Mesendoderm (in vitro differentiated cells): ENCODE data around the gene CREG2.

Source experiments
- DNase-seq: peaks from one replicate; pipeline ENCODE4 v3.0.0; 2013
- H2AK5ac ChIP-seq: 2 replicates; pipeline ENCODE4 v1.6.1; 2013; ENCODE audit warnings: low read length, inconsistent platforms
- H2BK120ac ChIP-seq: 2 replicates; pipeline ENCODE4 v1.6.1; 2013; ENCODE audit warnings: low read depth, mild to moderate bottlenecking, low read length, moderate library complexity, mixed read lengths
- H2BK15ac ChIP-seq: replicated peaks from 2 replicates; pipeline ENCODE4 v1.6.1; 2013; ENCODE audit warnings: low read depth, mild to moderate bottlenecking, moderate library complexity
- H2BK5ac ChIP-seq: 2 replicates; pipeline ENCODE4 v1.6.1; 2013; ENCODE audit warnings: low read length, inconsistent platforms
- H3K18ac ChIP-seq: 2 replicates; pipeline ENCODE4 v1.6.1; 2013; ENCODE audit warnings: mild to moderate bottlenecking, low read length, mixed read lengths
- H3K23ac ChIP-seq: one replicate; pipeline ENCODE4 v1.6.1; 2013; ENCODE audit warnings: low read length
- H3K27ac ChIP-seq: 2 replicates; pipeline ENCODE4 v1.5.1; 2013; ENCODE audit warnings: low read depth, mild to moderate bottlenecking, inconsistent platforms, low read length, moderate library complexity
- H3K27me3 ChIP-seq: 2 replicates; pipeline ENCODE4 v1.6.1; 2013; ENCODE audit warnings: low read length, control low read depth, mild to moderate bottlenecking, inconsistent platforms; ENCODE audit not compliant: insufficient read depth, poor library complexity
- H3K36me3 ChIP-seq: 2 replicates; pipeline ENCODE4 v1.6.1; 2013; ENCODE audit warnings: low read length, inconsistent platforms; ENCODE audit not compliant: control insufficient read depth, insufficient read depth
- H3K4ac ChIP-seq: one replicate; pipeline ENCODE4 v1.6.1; 2013; ENCODE audit warnings: low read depth, mild to moderate bottlenecking, low read length, moderate library complexity
- H3K4me1 ChIP-seq: 2 replicates; pipeline ENCODE4 v1.6.1; 2013; ENCODE audit warnings: low read depth, low read length, inconsistent platforms; ENCODE audit not compliant: control insufficient read depth
- H3K4me2 ChIP-seq: 2 replicates; pipeline ENCODE4 v1.6.1; 2013; ENCODE audit warnings: low read length
- H3K4me3 ChIP-seq: 2 replicates; pipeline ENCODE4 v1.5.1; 2013; ENCODE audit warnings: mild to moderate bottlenecking, low read length
- H3K56ac ChIP-seq: one replicate; pipeline ENCODE4 v1.6.1; 2013; ENCODE audit warnings: low read length
- H3K79me1 ChIP-seq: 2 replicates; pipeline ENCODE4 v1.6.1; 2013; ENCODE audit warnings: low read length, inconsistent platforms
- H3K79me2 ChIP-seq: 2 replicates; pipeline ENCODE4 v1.6.1; 2013; ENCODE audit warnings: mild to moderate bottlenecking, low read length; ENCODE audit not compliant: control insufficient read depth, insufficient read depth
- H3K9ac ChIP-seq: 2 replicates; pipeline ENCODE4 v1.6.1; 2013; ENCODE audit warnings: low read length, inconsistent platforms
- H4K5ac ChIP-seq: one replicate; pipeline ENCODE4 v1.6.1; 2013; ENCODE audit warnings: low read length
- H4K8ac ChIP-seq: one replicate; pipeline ENCODE4 v1.6.1; 2013; ENCODE audit warnings: low read depth, mild to moderate bottlenecking, control low read depth, low read length, moderate library complexity
- WGBS: extraction: QIAGEN DNeasy Blood & Tissue Kit; methylation state at CpG from one replicate; pipeline ENCODE4 v1.1.7; 2013; ENCODE audit warnings: low lambda C conversion rate, missing lambda C conversion rate; ENCODE audit not compliant: insufficient coverage; ENCODE audit errors: extremely low coverage; 5-methylcytosine and 5-hydroxymethylcytosine counted together

The CREG2 gene

GRCh38 chr2:101420623-101421022 is 33.3 kb upstream of the CREG2 start:
- H3K27me3 ChIP-seq: no peaks in the 10 kb centered on the region
- H3K4me1 ChIP-seq: no peaks in the 10 kb centered on the region
- H3K4ac ChIP-seq: no peak overlapping the region
- H3K79me1 ChIP-seq: no peaks in the 10 kb centered on the region
- H2BK5ac ChIP-seq: no peak overlapping the region
- no CpG with 5 or more reads among the region's 4 CpGs for WGBS
- no peak overlapping the region for H2AK5ac ChIP-seq
- no peaks in the 10 kb centered on the region for H3K79me2 ChIP-seq
- no peak overlapping the region for H3K4me2 ChIP-seq
- no peak overlapping the region for H3K18ac ChIP-seq
- H4K5ac ChIP-seq: no peak overlapping the region
- no peak overlapping the region for H4K8ac ChIP-seq
- H3K56ac ChIP-seq: no peak overlapping the region
- H3K36me3 ChIP-seq: no peaks in the 10 kb centered on the region
- no peak for DNase-seq
- H2BK15ac ChIP-seq: no peak overlapping the region
- no peak overlapping the region for H3K9ac ChIP-seq
- no peak overlapping the region for H2BK120ac ChIP-seq
- no peak overlapping the region for H3K23ac ChIP-seq
- H3K27ac ChIP-seq: no peak overlapping the region
- H3K4me3 ChIP-seq: no peak overlapping the region

DNA sequence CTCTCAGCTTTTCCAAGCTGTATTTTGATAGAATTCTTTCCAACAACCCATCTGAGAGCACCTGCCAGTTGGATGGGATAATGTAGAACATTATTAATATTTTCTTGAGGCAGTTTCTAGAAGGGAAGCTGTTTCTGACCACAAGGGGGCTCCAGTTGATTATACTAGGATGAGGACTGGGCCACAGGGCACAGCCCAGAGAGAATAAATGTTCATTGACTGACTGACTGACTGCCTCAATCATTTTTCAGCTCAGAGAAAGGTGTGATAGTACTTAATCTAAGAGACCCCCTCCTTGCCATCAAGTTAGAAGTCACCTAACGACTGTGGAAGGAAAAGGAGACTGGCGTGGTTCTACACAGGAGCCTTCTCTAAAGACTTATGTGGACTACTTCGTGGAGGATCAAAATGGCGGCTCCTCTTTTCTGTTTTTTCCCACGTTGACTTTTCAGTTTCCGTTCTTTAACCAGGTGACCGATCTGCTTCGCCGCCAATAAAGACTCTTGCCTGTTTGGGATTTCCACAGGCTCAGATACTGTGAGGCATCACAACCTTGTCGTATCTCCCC is 31.9 kb upstream of the CREG2 start:
- Histone ChIP-seq H2BK120ac (no peak overlapping the region), H3K79me1 (no peaks in the 10 kb centered on the region), H2BK5ac (no peak overlapping the region), H3K9ac (no peak overlapping the region), H3K4me1 (no peaks in the 10 kb centered on the region), H3K79me2 (no peaks in the 10 kb centered on the region), H3K4me3 (no peak overlapping the region), H4K8ac (no peak overlapping the region), H3K56ac (no peak overlapping the region), H2AK5ac (no peak overlapping the region), H3K27me3 (no peaks in the 10 kb centered on the region), H3K18ac (no peak overlapping the region), H3K4ac (no peak overlapping the region), H4K5ac (no peak overlapping the region), H3K27ac (no peak overlapping the region), H2BK15ac (no peak overlapping the region), H3K4me2 (no peak overlapping the region), H3K23ac (no peak overlapping the region), H3K36me3 (no peaks in the 10 kb centered on the region)
- peak; percentile 62 for DNase-seq
- no CpG with 5 or more reads among the region's 10 CpGs for WGBS

- Histone ChIP-seq H2BK120ac (no peak overlapping the region), H4K5ac (no peak overlapping the region), H3K79me2 (no peaks in the 10 kb centered on the region)
Measured at GRCh38 chr2:101418460-101419095, 31.3 kb upstream of the CREG2 start.

GRCh38 chr2:101416609-101417008 is 29.3 kb upstream of the CREG2 start:
- no peaks in the 10 kb centered on the region for H3K79me2 ChIP-seq
- no peak overlapping the region for H2BK120ac ChIP-seq

More at GRCh38 chr2:101418460-101419095, 31.3 kb upstream of the CREG2 start:
- no peaks in the 10 kb centered on the region for H3K27me3 ChIP-seq
- no peak overlapping the region for H4K8ac ChIP-seq
- H3K23ac ChIP-seq: no peak overlapping the region
- no peaks in the 10 kb centered on the region for H3K4me1 ChIP-seq
- no peak overlapping the region for H3K18ac ChIP-seq
- H3K27ac ChIP-seq: no peak overlapping the region
- H3K4ac ChIP-seq: no peak overlapping the region
- no CpG with 5 or more reads among the region's 12 CpGs for WGBS
- no peaks in the 10 kb centered on the region for H3K36me3 ChIP-seq
- H2BK15ac ChIP-seq: no peak overlapping the region
- no peak overlapping the region for H3K4me2 ChIP-seq
- no peak overlapping the region for H2AK5ac ChIP-seq
- H3K9ac ChIP-seq: no peak overlapping the region
- H2BK5ac ChIP-seq: no peak overlapping the region
- no peak overlapping the region for H3K4me3 ChIP-seq
- no peaks in the 10 kb centered on the region for H3K79me1 ChIP-seq
- DNase-seq: no peak
- no peak overlapping the region for H3K56ac ChIP-seq

DNA sequence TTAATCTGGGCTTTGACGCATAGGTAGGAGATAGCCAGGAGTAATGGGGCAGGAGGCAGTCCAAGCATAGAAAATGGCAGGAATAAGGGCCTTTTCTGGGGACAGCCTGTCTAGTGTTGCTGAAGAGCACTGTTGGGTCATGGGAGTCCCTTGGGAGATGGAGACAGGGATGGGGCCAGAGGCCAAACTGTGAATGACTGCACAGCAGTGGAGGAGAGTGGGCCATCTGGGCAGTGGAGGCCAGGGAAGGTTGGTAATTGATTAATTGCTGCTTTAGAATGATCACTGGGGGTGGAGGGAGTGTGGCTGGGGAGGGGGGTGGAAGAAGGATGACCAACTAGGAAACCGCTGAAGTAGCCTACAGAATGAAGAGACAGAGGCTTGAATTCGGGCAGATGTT is 28.6 kb upstream of the CREG2 start:
- H3K4me1 ChIP-seq: no peaks in the 10 kb centered on the region
- no peaks in the 10 kb centered on the region for H3K36me3 ChIP-seq
- H3K79me1 ChIP-seq: no peaks in the 10 kb centered on the region
- H3K4ac ChIP-seq: no peak overlapping the region
- H3K23ac ChIP-seq: no peak overlapping the region
- no peak overlapping the region for H3K56ac ChIP-seq
- no peak overlapping the region for H3K4me3 ChIP-seq
- no peak overlapping the region for H2BK120ac ChIP-seq
- H4K8ac ChIP-seq: no peak overlapping the region
- DNase-seq: no peak
- no peak overlapping the region for H3K18ac ChIP-seq
- WGBS: no CpG with 5 or more reads among the region's 3 CpGs
- H3K27me3 ChIP-seq: no peaks in the 10 kb centered on the region
- no peak overlapping the region for H3K9ac ChIP-seq
- no peak overlapping the region for H2BK15ac ChIP-seq
- H2AK5ac ChIP-seq: no peak overlapping the region
- H3K4me2 ChIP-seq: no peak overlapping the region
- H3K79me2 ChIP-seq: no peaks in the 10 kb centered on the region
- no peak overlapping the region for H4K5ac ChIP-seq
- no peak overlapping the region for H2BK5ac ChIP-seq
- no peak overlapping the region for H3K27ac ChIP-seq

More at GRCh38 chr2:101416609-101417008, 29.3 kb upstream of the CREG2 start:
- Histone ChIP-seq H2BK15ac (no peak overlapping the region), H3K23ac (no peak overlapping the region), H2BK5ac (no peak overlapping the region), H3K4me3 (no peak overlapping the region), H3K27ac (no peak overlapping the region), H3K18ac (no peak overlapping the region), H3K4me2 (no peak overlapping the region), H3K4ac (no peak overlapping the region), H2AK5ac (no peak overlapping the region), H3K9ac (no peak overlapping the region), H3K4me1 (no peaks in the 10 kb centered on the region), H4K5ac (no peak overlapping the region), H3K27me3 (no peaks in the 10 kb centered on the region), H3K79me1 (no peaks in the 10 kb centered on the region), H4K8ac (no peak overlapping the region), H3K56ac (no peak overlapping the region), H3K36me3 (no peaks in the 10 kb centered on the region)
- WGBS: no CpG with 5 or more reads among the region's 5 CpGs
- DNase-seq: no peak

DNA sequence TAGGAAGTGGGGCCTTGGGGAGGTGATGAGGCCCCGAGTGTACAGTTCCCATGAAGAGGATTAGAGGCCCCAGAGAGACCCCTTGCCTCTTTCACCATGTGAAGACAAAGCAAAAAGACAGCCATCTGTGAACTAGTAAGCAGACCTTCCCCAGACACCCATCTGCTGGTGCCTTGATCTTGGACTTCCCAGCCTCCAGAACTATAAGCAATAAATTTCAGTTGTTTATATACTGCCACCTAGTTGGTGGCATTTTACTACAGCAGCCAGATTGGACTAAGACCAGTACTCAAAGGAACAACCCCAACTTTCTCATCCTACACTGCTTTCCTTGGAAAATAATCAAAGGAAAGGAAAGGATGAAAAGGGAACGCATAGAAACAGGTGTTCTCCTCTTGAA is 27.9 kb upstream of the CREG2 start:
- no peaks in the 10 kb centered on the region for H3K27me3 ChIP-seq
- no peak overlapping the region for H3K56ac ChIP-seq
- H2BK15ac ChIP-seq: no peak overlapping the region
- no peak overlapping the region for H3K27ac ChIP-seq
- no peak overlapping the region for H2BK120ac ChIP-seq
- H2AK5ac ChIP-seq: no peak overlapping the region
- H3K79me1 ChIP-seq: no peaks in the 10 kb centered on the region
- no peak overlapping the region for H4K5ac ChIP-seq
- H3K18ac ChIP-seq: no peak overlapping the region
- DNase-seq: no peak
- H3K4me1 ChIP-seq: no peaks in the 10 kb centered on the region
- no peaks in the 10 kb centered on the region for H3K79me2 ChIP-seq
- H3K23ac ChIP-seq: no peak overlapping the region
- H2BK5ac ChIP-seq: no peak overlapping the region
- H3K4me3 ChIP-seq: no peak overlapping the region
- no peak overlapping the region for H4K8ac ChIP-seq
- WGBS: no CpG with 5 or more reads among the region's 2 CpGs
- no peaks in the 10 kb centered on the region for H3K36me3 ChIP-seq
- no peak overlapping the region for H3K9ac ChIP-seq
- H3K4ac ChIP-seq: no peak overlapping the region
- H3K4me2 ChIP-seq: no peak overlapping the region
